GM18505 (cell line): ENCODE data around the gene HBZ.
"Not testable (repeated sequence)": the region's sequence is repeated elsewhere in the genome, so short reads cannot be mapped to it uniquely, and the experiment has no call there.

ENCODE experiments used
- ATAC-seq: cut with Tn5 transposase; IDR thresholded peaks from one replicate; pipeline ENCODE4 v1.9.1; 2021; ENCODE audit not compliant: unreplicated experiment
- POLR2A ChIP-seq: IDR thresholded peaks from 4 replicates; pipeline ENCODE4 v1.6.1; 2011; ENCODE audit warnings: borderline replicate concordance; ENCODE audit not compliant: insufficient read depth, insufficient read length; ENCODE audit errors: extremely low read depth

HBZ gene

DNA sequence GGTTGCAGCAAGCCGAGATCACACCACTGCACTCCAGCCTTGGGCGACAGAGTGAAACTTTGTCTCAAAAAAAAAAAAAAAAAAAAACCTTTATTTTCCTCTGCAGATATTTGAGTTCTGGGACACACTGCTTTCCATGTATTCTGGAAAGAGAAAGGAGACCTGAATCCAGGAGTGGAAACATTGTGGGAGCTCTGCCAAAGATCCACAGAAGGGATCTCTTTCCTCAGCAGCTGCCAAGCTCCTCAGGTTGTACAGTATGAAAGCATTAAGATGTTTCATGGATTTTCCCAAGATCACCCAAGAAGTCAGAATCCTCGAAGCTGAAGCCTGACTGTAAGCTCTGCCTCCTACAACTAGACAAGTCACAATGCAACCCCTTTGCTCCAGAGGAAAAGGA, 27.4 kb upstream of the HBZ start:
- no peak for ATAC-seq

DNA sequence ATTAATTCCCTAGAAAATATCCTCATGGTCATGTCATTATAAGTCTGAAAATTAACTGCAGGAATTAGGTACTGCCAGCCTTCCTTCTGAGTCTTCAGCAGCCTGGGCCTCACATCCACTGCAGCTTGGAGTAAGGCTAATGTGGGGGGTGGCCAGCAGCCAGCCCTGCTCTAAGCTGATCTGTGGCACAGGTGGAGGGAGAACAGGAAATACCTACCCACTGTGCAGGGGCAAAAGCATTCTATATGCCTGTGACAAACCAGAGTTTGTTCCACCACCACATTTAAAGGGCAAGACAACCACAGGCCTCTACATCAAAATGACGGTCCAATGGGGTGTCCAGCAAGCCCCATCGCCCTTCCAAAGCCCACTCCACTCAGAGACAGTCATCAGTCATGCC, 23.4 kb upstream of the HBZ start:
- TF ChIP-seq POLR2A, result no peak
- no peak for ATAC-seq

More for the DNA sequence above, 27.4 kb upstream of the HBZ start:
- TF ChIP-seq POLR2A, result no peak

DNA sequence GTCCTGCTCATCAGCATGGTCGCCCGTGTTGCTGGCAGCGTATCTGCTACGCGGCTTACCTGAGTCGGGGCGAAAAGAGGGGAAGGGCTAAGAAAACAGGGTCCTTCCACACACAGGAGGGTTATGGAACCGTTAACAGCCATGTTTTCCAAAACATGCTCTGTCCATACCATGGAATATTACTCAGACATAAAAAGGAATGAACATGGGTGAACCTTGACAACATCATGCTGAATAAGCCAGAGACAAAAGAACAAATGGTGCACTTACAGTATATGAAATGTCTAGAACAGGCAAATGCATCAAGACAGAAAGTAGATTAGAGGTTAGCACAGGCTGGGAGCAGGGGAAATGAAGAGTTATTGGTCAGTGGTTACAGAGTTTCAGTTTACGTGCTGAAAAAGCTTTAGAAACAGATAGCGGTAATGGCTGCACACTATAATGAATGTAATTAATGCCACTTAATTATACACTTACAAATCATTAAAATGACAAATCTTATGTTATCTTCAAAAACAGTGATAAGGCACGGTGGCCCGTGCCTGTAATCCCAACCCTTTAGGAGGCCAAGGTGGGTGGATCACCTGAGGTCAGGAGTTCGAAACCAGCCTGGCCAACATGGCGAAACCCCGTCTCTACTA, 21.8 kb upstream of the HBZ start:
- TF ChIP-seq POLR2A, result no peak
- no peak for ATAC-seq

DNA sequence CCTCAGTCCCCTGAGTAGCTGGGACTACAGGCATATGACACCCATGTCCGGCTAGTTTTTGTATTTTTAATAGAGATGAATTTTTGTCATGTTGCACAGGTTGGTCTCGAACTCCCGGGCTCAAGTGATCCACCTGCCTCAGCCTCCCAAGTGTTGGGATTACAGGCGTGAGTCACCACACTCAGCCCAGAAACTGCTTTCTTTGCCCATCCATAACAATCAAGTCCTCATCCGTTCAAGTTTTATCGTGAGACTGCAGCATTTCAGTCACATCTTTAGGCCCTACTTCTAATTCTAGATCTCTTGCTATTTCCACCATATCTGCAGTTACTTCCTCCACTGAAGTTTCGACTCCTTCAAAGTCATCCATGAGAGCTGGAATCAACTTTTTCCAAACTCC, 20.3 kb upstream of the HBZ start:
- ATAC-seq, result no peak
- no peak for TF ChIP-seq POLR2A

DNA sequence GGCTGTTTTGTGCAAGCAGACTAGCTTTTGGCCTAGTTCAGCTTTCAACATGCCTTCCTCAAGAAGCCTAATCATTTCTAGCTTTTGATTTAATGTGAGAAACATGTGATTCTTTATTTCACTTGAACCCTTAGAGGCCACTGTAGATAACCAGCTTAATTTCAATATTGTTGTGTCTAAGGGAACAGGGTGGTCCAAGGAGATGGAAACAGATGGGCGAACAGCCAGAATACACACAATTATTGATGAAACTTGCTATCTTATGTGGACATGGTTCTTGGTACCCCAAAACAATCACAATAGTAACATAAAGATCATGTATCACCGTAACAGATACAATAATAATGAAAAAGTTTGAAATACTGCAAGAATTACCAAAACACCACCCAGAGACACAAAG, 18.7 kb upstream of the HBZ start:
- no peak for ATAC-seq
- TF ChIP-seq POLR2A, result no peak

DNA sequence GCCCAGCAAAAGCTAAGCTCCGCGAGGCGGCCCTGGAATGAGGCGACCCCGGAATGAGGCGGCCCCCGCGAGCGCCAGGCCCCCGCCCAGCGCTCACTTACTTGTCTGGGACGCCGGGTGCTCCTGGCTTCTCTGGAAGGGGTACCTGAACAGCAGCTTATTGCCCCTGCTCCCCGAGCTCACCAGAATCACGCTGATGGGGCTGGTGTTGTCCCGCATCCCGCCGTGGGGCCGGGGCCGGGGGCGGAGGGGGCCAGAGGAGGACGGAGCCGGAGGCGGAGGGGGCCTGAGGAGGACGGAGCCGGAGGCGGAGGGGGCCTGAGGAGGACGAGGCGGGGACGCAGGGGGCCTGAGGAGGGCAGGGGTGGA, 14.4 kb upstream of the HBZ start:
- no peak for ATAC-seq
- no peak for TF ChIP-seq POLR2A

GRCh38 chr16:140175-140857, 12.1 kb upstream of the HBZ start:
- no peak for ATAC-seq
- TF ChIP-seq POLR2A, result no peak

DNA sequence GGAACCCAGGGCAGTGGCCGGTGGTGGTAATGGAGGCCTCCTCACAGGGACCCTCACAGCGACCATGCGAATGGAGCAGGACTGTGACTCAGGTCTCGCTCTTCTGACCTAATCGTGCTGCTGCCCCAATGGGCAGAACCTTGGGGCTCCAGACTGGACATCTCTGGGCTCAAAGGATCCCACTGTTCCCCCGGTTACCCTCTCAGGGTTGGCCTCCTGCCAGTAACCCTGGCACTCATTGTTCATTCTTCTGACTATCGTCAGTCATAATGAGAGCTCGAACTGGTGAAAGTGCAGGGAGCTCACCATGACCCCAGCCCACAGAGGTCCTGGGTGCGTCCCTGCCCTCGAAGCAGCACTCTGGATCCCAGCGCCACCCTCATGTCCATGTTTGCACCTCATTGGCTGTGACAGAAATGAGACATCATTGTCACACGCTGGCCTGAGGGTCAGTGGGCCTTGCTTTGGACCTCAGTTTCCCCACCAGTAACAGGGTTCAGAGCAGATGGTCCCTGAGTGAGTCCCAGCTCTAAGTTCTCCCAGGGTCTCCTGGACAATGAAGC, 10.0 kb upstream of the HBZ start:
- TF ChIP-seq POLR2A, result no peak
- no peak for ATAC-seq

DNA sequence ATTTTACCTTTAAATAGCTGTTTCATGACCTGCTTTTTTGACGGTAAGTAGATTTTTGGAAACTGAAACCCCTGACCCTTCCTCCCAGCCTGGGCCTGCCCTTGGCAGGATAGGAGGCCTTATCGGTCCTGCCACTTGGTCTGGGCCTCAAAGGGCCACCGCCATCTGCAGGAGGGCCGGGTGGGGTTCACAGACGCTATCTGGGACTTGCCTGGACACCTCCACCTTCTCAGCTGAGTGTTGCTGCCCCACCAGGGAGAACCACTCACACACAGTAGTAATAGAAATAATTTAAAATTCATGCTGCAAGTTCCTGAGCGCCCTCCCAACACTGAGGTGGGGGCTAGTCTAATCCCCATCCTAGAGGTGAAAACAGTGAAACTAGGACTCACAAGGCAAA, 9.4 kb upstream of the HBZ start:
- ATAC-seq, result no peak
- no peak for TF ChIP-seq POLR2A

DNA sequence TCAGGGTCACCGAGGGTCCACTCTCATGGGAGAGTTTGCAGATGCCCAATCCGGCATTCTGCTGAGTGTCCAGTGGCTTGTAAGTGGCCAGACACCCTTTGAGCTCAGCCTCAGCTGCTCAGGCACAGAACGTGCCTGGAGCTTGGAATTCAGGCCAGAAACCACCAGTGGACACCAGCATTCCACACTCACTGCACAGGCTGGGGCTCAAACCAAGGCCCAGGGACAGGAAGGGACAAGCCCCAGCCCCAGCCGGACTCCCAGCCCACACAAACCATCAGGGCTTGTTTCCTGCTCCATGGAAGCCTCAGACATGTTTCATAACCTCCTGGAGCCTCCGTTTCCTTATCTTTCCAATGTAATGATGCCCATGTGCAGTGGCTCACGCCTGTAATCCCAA, 9.0 kb upstream of the HBZ start:
- no peak for ATAC-seq
- TF ChIP-seq POLR2A, result no peak

DNA sequence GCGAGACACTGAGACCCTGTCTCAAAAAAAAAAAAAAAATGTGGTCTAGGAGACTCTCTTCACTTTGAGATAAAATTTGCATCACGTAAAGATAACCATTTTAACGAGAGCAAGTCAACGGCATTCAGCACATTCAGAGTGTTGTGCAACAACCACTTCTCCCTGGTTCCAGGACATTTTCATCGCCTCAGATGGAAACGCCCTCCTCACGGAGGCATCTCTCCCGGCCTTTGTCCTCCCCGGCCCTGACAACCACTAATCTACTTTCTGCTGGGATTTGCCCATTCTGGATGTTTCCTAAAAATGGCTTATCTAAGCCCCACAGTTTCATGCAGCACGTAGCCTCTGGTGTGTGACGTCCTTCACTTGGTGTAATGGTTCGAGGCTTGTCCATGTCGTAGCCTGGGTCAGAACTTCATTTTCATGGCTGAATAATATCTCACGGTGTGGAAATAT, 7.6 kb upstream of the HBZ start:
- ATAC-seq, result no peak
- no peak for TF ChIP-seq POLR2A

- ATAC-seq, result no peak
These were observed 5.8 kb upstream of the HBZ start for GRCh38 chr16:146646-147045.

GRCh38 chr16:149024-149660, 3.3 kb upstream of the HBZ start:
- TF ChIP-seq POLR2A, result no peak
- ATAC-seq, result no peak

More at GRCh38 chr16:146646-147045, 5.8 kb upstream of the HBZ start:
- no peak for TF ChIP-seq POLR2A

- ATAC-seq, result not testable (repeated sequence)
These were observed 681 bp downstream of the HBZ start for GRCh38 chr16:153129-153521.

DNA sequence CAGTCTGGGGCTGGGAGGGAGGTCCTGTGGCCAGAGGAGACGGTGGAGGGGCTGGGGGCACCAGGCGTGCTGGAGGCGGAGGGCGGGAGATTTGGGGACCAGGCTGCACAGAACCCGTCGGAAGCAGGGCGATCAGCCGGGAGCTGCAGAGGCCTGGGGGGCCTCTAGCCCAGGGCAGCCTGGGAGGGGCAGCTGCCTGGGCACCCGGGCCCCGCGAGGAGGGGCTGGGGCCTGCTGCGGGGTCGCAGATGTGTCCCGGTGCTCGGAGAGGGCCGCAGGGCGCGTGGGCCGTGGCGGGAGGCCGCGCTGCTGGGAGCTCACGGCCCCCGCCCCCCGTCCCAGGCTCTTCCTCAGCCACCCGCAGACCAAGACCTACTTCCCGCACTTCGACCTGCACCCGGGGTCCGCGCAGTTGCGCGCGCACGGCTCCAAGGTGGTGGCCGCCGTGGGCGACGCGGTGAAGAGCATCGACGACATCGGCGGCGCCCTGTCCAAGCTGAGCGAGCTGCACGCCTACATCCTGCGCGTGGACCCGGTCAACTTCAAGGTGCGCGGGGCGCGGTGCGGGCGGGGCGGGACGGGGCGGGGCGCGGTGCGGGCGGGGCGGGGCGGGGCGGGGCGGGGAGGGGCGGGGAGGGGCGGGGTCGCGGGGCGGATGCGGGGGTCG, 1.2 kb downstream of the HBZ start:
- not testable (repeated sequence) for ATAC-seq
